ENCODE data around the gene PCNP. TPM values are rescaled to one million over a fixed set of nuclear protein-coding genes. Genes with fewer than 3 reads are reported as not detected.
"Not testable (repeated sequence)": the region's sequence is repeated elsewhere in the genome, so short reads cannot be mapped to it uniquely, and the experiment has no call there.

PCNP gene
- total RNA-seq, 2 donors from 2014 or later, result 192 to 214 TPM

GRCh38 chr3:101535221-101535620, 38.8 kb upstream of the PCNP start:
- Mint-ChIP-seq H3K36me3 (ENCODE audit: low read depth) (no peaks in the 10 kb centered on the region), H3K4me1 (peaks cover 11% of the 10 kb centered on the region), H3K4me3 (no peak overlapping the region), H3K27ac (no peak overlapping the region), H3K9me3 (peaks cover 8% of the 10 kb centered on the region), H3K27me3 (ENCODE audit: insufficient read depth) (peaks cover 6% of the 10 kb centered on the region)
- TF ChIP-seq, protein P1, sequence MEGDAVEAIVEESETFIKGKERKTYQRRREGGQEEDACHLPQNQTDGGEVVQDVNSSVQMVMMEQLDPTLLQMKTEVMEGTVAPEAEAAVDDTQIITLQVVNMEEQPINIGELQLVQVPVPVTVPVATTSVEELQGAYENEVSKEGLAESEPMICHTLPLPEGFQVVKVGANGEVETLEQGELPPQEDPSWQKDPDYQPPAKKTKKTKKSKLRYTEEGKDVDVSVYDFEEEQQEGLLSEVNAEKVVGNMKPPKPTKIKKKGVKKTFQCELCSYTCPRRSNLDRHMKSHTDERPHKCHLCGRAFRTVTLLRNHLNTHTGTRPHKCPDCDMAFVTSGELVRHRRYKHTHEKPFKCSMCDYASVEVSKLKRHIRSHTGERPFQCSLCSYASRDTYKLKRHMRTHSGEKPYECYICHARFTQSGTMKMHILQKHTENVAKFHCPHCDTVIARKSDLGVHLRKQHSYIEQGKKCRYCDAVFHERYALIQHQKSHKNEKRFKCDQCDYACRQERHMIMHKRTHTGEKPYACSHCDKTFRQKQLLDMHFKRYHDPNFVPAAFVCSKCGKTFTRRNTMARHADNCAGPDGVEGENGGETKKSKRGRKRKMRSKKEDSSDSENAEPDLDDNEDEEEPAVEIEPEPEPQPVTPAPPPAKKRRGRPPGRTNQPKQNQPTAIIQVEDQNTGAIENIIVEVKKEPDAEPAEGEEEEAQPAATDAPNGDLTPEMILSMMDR (conservative IDR thresholded peaks at IDR 0.05), result no peak
- 67 to 99% methylated on average over 2 to 5 of the region's 5 CpGs for WGBS, 2 experiments (ENCODE audit: insufficient coverage in 1 of 2, insufficient read length in 1 of 2)
- H3K9ac ChIP-seq (ENCODE audit: extremely low read depth, low read length, poor library complexity, severe bottlenecking), result no peak overlapping the region
- DNase-seq, result no peak
- H3K27me3 ChIP-seq (ENCODE audit: control insufficient read depth, insufficient read depth, low read length, poor library complexity, severe bottlenecking), result no peaks in the 10 kb centered on the region
- H3K4me1 ChIP-seq (ENCODE audit: control insufficient read depth, insufficient read depth, low read length), result no peaks in the 10 kb centered on the region
- H3K27ac ChIP-seq (ENCODE audit: low read depth, low read length), result no peak overlapping the region
- H3K4me3 ChIP-seq (ENCODE audit: low read length), result no peak overlapping the region
- peaks cover 6% of the 10 kb centered on the region for H3K9me3 ChIP-seq (ENCODE audit: control insufficient read depth, low read length)
- H3K36me3 ChIP-seq (ENCODE audit: control insufficient read depth, insufficient read depth, low read length), result no peaks in the 10 kb centered on the region

DNA sequence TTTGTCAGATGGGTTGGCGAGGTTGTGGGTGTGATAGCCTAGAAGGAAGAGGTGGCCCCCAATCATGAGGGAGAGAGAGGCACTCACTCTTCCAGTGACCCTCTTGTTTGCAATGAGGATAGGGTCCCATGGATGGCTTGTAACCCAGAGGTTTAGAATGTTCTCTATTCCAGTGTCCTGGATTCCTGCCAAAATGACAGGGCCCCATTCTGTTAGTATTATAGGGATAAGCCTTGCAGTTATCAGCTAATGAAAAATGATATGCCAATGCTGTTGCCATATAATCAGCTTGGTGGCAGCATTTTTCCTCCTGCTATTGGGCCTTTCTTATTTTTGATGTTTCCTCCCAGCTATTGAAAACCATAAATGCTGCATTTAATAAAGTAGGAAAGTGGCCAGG, 37.7 kb upstream of the PCNP start:
- Histone ChIP-seq H3K4me3 (ENCODE audit: low read length) (no peak overlapping the region), H3K9ac (ENCODE audit: extremely low read depth, low read length, poor library complexity, severe bottlenecking) (no peak overlapping the region), H3K36me3 (ENCODE audit: control insufficient read depth, insufficient read depth, low read length) (no peaks in the 10 kb centered on the region), H3K9me3 (ENCODE audit: control insufficient read depth, low read length) (peaks cover 2% of the 10 kb centered on the region), H3K27ac (ENCODE audit: low read depth, low read length) (no peak overlapping the region), H3K4me1 (ENCODE audit: control insufficient read depth, insufficient read depth, low read length) (no peaks in the 10 kb centered on the region), H3K27me3 (ENCODE audit: control insufficient read depth, insufficient read depth, low read length, poor library complexity, severe bottlenecking) (no peaks in the 10 kb centered on the region)
- Mint-ChIP-seq H3K4me3 (no peak overlapping the region), H3K27ac (no peak overlapping the region), H3K4me1 (peaks cover 11% of the 10 kb centered on the region), H3K36me3 (ENCODE audit: low read depth) (no peaks in the 10 kb centered on the region), H3K9me3 (peaks cover 18% of the 10 kb centered on the region), H3K27me3 (ENCODE audit: insufficient read depth) (peaks cover 6% of the 10 kb centered on the region)
- no peak for DNase-seq
- TF ChIP-seq, protein P1 (conservative IDR thresholded peaks at IDR 0.05), result no peak
- 85 to 100% methylated on average over 1 of the region's 1 CpG for WGBS, 2 experiments (ENCODE audit: insufficient coverage in 1 of 2, insufficient read length in 1 of 2)

DNA sequence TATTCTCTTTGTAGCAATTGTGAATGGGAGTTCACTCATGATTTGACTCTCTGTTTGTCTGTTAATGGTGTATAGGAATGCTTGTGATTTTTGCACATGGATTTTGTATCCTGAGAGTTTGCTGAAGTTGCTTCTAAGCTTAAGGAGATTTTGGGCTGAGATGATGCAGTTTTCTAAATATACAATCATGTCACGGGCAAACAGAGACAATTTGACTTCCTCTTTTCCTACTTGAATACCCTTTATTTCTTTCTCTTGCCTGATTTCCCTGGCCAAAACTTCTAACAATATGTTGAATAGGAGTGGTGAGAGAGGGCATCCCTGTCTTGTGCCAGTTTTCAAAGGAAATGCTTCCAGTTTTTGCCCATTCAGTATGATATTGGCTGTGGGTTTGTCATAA, 37.0 kb upstream of the PCNP start:
- not testable (repeated sequence) for H3K36me3 Mint-ChIP-seq (ENCODE audit: low read depth); H3K27me3 Mint-ChIP-seq (ENCODE audit: insufficient read depth)

DNA sequence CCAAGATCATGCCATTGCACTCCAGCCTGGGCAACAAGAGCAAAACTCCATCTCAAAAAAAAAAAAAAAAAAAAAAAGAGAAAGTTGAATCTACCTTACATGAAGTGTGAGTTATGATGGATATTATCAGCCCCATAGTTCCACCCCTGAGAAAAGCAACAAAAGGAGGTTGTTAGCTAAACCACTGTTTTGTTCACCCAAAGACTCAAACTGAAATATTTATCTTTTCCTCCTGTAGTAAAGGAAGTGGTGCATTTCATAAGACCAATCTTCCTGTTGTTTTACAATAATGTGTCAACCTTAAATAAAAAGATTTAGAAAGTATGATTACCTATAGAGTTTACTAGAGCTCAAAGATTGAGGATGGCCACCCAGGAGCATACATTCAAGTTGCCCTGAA, 31.0 kb upstream of the PCNP start:
- H3K4me3 Mint-ChIP-seq, result no peak overlapping the region
- Histone ChIP-seq H3K27me3 (ENCODE audit: control insufficient read depth, insufficient read depth, low read length, poor library complexity, severe bottlenecking) (no peaks in the 10 kb centered on the region), H3K4me1 (ENCODE audit: control insufficient read depth, insufficient read depth, low read length) (no peaks in the 10 kb centered on the region), H3K9ac (ENCODE audit: extremely low read depth, low read length, poor library complexity, severe bottlenecking) (no peak overlapping the region), H3K4me3 (ENCODE audit: low read length) (no peak overlapping the region), H3K36me3 (ENCODE audit: control insufficient read depth, insufficient read depth, low read length) (no peaks in the 10 kb centered on the region), H3K9me3 (ENCODE audit: control insufficient read depth, low read length) (peaks cover 12% of the 10 kb centered on the region), H3K27ac (ENCODE audit: low read depth, low read length) (no peak overlapping the region)
- H3K27me3 Mint-ChIP-seq (ENCODE audit: insufficient read depth), result peaks cover 2% of the 10 kb centered on the region
- TF ChIP-seq, protein P1 (conservative IDR thresholded peaks at IDR 0.05), result no peak
- no peaks in the 10 kb centered on the region for H3K36me3 Mint-ChIP-seq (ENCODE audit: low read depth)
- DNase-seq, result no peak
- H3K4me1 Mint-ChIP-seq, result no peaks in the 10 kb centered on the region
- peaks cover 35% of the 10 kb centered on the region for H3K9me3 Mint-ChIP-seq
- no peak overlapping the region for H3K27ac Mint-ChIP-seq

More for the DNA sequence above, 37.0 kb upstream of the PCNP start:
- H3K27me3 ChIP-seq (ENCODE audit: control insufficient read depth, insufficient read depth, low read length, poor library complexity, severe bottlenecking); DNase-seq; H3K4me1 ChIP-seq (ENCODE audit: control insufficient read depth, insufficient read depth, low read length); H3K4me3 ChIP-seq (ENCODE audit: low read length); H3K9me3 ChIP-seq (ENCODE audit: control insufficient read depth, low read length); H3K4me3 Mint-ChIP-seq; H3K36me3 ChIP-seq (ENCODE audit: control insufficient read depth, insufficient read depth, low read length); H3K27ac Mint-ChIP-seq; H3K27ac ChIP-seq (ENCODE audit: low read depth, low read length); H3K9ac ChIP-seq (ENCODE audit: extremely low read depth, low read length, poor library complexity, severe bottlenecking); H3K4me1 Mint-ChIP-seq: not testable (repeated sequence)
- peaks cover 22% of the 10 kb centered on the region for H3K9me3 Mint-ChIP-seq
- 80% methylated on average over 1 of the region's 1 CpG; no CpG with 5 or more reads in 1 of the 2 experiments for WGBS, 2 experiments (ENCODE audit: insufficient coverage in 1 of 2, insufficient read length in 1 of 2)
